A549 (cell line): ENCODE measurements around the gene CTNNA3. TPM values are rescaled to one million over a fixed set of nuclear protein-coding genes. Genes with fewer than 3 reads are reported as not detected.

ENCODE experiments used
- ATAC-seq, 2 experiments: fragments of 200-7000 bp in 1 of 2; fragments of >200 bp in 1 of 2; cut with Nextera tagmentation in 1 of 2; cut with Tn5 transposase in 1 of 2; 3 replicates each; pipeline versions ENCODE4 v1.8.0 to v1.9.1; 2018 to 2020; ENCODE audit warnings: mild to moderate bottlenecking in 1 of 2, moderate library complexity in 1 of 2
- CTCF ChIA-PET: fragments of 300-600 bp; sonication (Branson Sonifier 250); formaldehyde crosslinking; extraction: SDS; loops from one replicate; lab custom pipeline; 2021; ENCODE audit warnings: antibody characterized with exemption, inconsistent platforms; lab: Yijun Ruan, JAX
- POLR2A ChIA-PET: fragments of 350-600 bp; formaldehyde crosslinking; extraction: SDS; loops from one replicate; lab custom pipeline; 2021; ENCODE audit warnings: antibody characterized with exemption, inconsistent platforms; lab: Yijun Ruan, JAX
- DNase-seq, 2 experiments: peaks; one replicate each; pipeline versions ENCODE4 v3.0.0 to v3.0.0-alpha.2; 2011 to 2016; ENCODE audit warnings: low read depth in 1 of 2, low spot score in 1 of 2
- FAIRE-seq: peaks from 2 replicates; lab custom pipeline; 2011; peaks lifted over from hg19 to GRCh38; lab: Jason Lieb, UNC
- H3K27ac ChIP-seq, 2 experiments: fragments of >200 bp; sonication (Bioruptor Twin); formaldehyde crosslinking; 3 replicates each; pipeline ENCODE4 v1.5.1; 2016 to 2017
- H3K4me1 ChIP-seq: fragments of >200 bp; sonication (Bioruptor Twin); formaldehyde crosslinking; 3 replicates; pipeline ENCODE4 v1.6.1; 2016
- H3K4me2 ChIP-seq: fragments of >200 bp; sonication (Bioruptor Twin); formaldehyde crosslinking; 3 replicates; pipeline ENCODE4 v1.6.1; 2016
- H3K4me3 ChIP-seq: fragments of >200 bp; sonication (Bioruptor Twin); formaldehyde crosslinking; 3 replicates; pipeline ENCODE4 v1.5.1; 2016
- H3K9me3 ChIP-seq: fragments of >200 bp; sonication (Bioruptor Twin); formaldehyde crosslinking; 3 replicates; pipeline ENCODE4 v1.6.1; 2016
- BCL3 ChIP-seq: fragments of >200 bp; sonication (Bioruptor Twin); formaldehyde crosslinking; IDR thresholded peaks from 3 replicates; pipeline ENCODE4 v1.6.1; 2016
- CBX2 ChIP-seq: fragments of 200-600 bp; sonication (generic); IDR thresholded peaks from 2 replicates; pipeline ENCODE4 v1.6.1; 2016; ENCODE audit warnings: low read depth, mild to moderate bottlenecking, borderline replicate concordance
- CBX8 ChIP-seq: fragments of 200-600 bp; sonication (generic); IDR thresholded peaks from 2 replicates; pipeline ENCODE4 v1.6.1; 2016
- CEBPB ChIP-seq, 2 experiments: fragments of >200 bp in 1 of 2; sonication (Bioruptor Twin) in 1 of 2; formaldehyde crosslinking in 1 of 2; IDR thresholded peaks; 2 replicates each; pipeline ENCODE4 v1.6.1; 2012 to 2016
- CHD2 ChIP-seq: fragments of 150-350 bp; IDR thresholded peaks from 2 replicates; pipeline ENCODE4 v1.6.1; 2014; ENCODE audit warnings: low read length; ENCODE audit not compliant: partially characterized antibody
- EHF ChIP-seq: fragments of 250-450 bp; sonication (Bioruptor Pico); IDR thresholded peaks from 2 replicates; pipeline ENCODE4 v1.5.0; 2020; ENCODE audit warnings: mild to moderate bottlenecking
- ELK1 ChIP-seq: fragments of 150-350 bp; IDR thresholded peaks from 2 replicates; pipeline ENCODE4 v1.6.1; 2014; ENCODE audit warnings: low read depth, mild to moderate bottlenecking, low read length
- FOSB ChIP-seq: fragments of 250-450 bp; sonication (Bioruptor Pico); IDR thresholded peaks from 2 replicates; pipeline ENCODE4 v1.5.0; 2020; ENCODE audit warnings: mild to moderate bottlenecking, moderate library complexity
- GATA3 ChIP-seq: IDR thresholded peaks from 2 replicates; pipeline ENCODE4 v1.6.1; 2012; ENCODE audit warnings: borderline replicate concordance
- RARB ChIP-seq: fragments of 250-450 bp; sonication (Bioruptor Pico); IDR thresholded peaks from 2 replicates; pipeline ENCODE4 v1.8.0; 2021; ENCODE audit warnings: mild to moderate bottlenecking, moderate library complexity
- RNF2 ChIP-seq: fragments of 200-600 bp; sonication (generic); IDR thresholded peaks from 2 replicates; pipeline ENCODE4 v1.6.1; 2016; ENCODE audit warnings: low read depth, mild to moderate bottlenecking, antibody characterized with exemption, moderate library complexity, borderline replicate concordance
- SMC3 ChIP-seq: fragments of >200 bp; sonication (Bioruptor Twin); formaldehyde crosslinking; IDR thresholded peaks from 3 replicates; pipeline ENCODE4 v1.6.1; 2018; ENCODE audit warnings: inconsistent platforms
- ZC3H11A ChIP-seq: fragments of 450-650 bp; IDR thresholded peaks from 2 replicates; pipeline ENCODE4 v1.6.1; 2014; ENCODE audit warnings: antibody characterized with exemption, mild to moderate bottlenecking
- WGBS: methylation state at CpG from one replicate; pipeline ENCODE4 v1.1.6; 2017; ENCODE audit errors: missing lambda C conversion rate; 5-methylcytosine and 5-hydroxymethylcytosine counted together
- polyA plus RNA-seq, 4 experiments: library from polyadenylated mRNA; depleted of rRNA in 3 of 4; stranded (reverse); fragments of >200 nt; fragmentation: RNase III in 1 of 4; extraction: RNeasy Plus Mini Kit Qiagen cat#74134 plus additional on column Dnase treatment in 1 of 4; gene quantifications; 2 replicates in 3 of 4; 3 replicates in 1 of 4; pipeline ENCODE4 v1.2.3, GENCODE V29; 2011 to 2017
- TF ChIP-seq, protein P1 (sequence below): fragments of 200-600 bp; sonication (generic); IDR thresholded peaks from 2 replicates; pipeline ENCODE4 v1.6.1; 2016; ENCODE audit warnings: antibody characterized with exemption, mild to moderate bottlenecking, moderate library complexity

Gene CTNNA3
- polyA plus RNA-seq, 2 of the 4 experiments (the other 2 are of a cell fraction) = not detected

GRCh38 chr10:67452892-67453291 is 243.1 kb downstream of the CTNNA3 start:
- 0% methylated on average over 1 of the region's 1 CpG for WGBS
- no peak overlapping the region for H3K27ac ChIP-seq
- FAIRE-seq (no peak), ATAC-seq (no peak), DNase-seq (no peak)
- no peak overlapping the region for H3K4me2 ChIP-seq
- POLR2A ChIA-PET = no interaction called here
- no peak overlapping the region for H3K4me3 ChIP-seq
- no peaks in the 10 kb centered on the region for H3K4me1 ChIP-seq
- CTCF ChIA-PET = no interaction called here
- TF ChIP-seq BCL3 (no peak), SMC3 (no peak), ZC3H11A (no peak), CEBPB (IDR thresholded peaks at IDR 0.05) (no peak)
- TF ChIP-seq, protein P1, sequence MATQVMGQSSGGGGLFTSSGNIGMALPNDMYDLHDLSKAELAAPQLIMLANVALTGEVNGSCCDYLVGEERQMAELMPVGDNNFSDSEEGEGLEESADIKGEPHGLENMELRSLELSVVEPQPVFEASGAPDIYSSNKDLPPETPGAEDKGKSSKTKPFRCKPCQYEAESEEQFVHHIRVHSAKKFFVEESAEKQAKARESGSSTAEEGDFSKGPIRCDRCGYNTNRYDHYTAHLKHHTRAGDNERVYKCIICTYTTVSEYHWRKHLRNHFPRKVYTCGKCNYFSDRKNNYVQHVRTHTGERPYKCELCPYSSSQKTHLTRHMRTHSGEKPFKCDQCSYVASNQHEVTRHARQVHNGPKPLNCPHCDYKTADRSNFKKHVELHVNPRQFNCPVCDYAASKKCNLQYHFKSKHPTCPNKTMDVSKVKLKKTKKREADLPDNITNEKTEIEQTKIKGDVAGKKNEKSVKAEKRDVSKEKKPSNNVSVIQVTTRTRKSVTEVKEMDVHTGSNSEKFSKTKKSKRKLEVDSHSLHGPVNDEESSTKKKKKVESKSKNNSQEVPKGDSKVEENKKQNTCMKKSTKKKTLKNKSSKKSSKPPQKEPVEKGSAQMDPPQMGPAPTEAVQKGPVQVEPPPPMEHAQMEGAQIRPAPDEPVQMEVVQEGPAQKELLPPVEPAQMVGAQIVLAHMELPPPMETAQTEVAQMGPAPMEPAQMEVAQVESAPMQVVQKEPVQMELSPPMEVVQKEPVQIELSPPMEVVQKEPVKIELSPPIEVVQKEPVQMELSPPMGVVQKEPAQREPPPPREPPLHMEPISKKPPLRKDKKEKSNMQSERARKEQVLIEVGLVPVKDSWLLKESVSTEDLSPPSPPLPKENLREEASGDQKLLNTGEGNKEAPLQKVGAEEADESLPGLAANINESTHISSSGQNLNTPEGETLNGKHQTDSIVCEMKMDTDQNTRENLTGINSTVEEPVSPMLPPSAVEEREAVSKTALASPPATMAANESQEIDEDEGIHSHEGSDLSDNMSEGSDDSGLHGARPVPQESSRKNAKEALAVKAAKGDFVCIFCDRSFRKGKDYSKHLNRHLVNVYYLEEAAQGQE = no peak
- H3K9me3 ChIP-seq = no peaks in the 10 kb centered on the region

GRCh38 chr10:67438605-67439304 is 257.2 kb downstream of the CTNNA3 start:
- H3K27ac ChIP-seq = no peak overlapping the region
- H3K4me3 ChIP-seq = no peak overlapping the region
- WGBS = 0% methylated on average over 4 of the region's 4 CpGs
- H3K9me3 ChIP-seq = no peaks in the 10 kb centered on the region
- H3K4me1 ChIP-seq = no peaks in the 10 kb centered on the region
- DNase-seq (peak in 1 of 2 experiments; percentile 1), ATAC-seq (no peak), FAIRE-seq (no peak)
- ChIA-PET CTCF (no interaction called here), POLR2A (no interaction called here)
- H3K4me2 ChIP-seq = no peak overlapping the region
- TF ChIP-seq CBX2 (no peak), CHD2 (no peak), FOSB (CRISPR knock-in tag) (no peak), GATA3 (no peak), RNF2 (no peak), CBX8 (no peak), ELK1 (no peak), EHF (CRISPR knock-in tag) (no peak), RARB (CRISPR knock-in tag) (no peak), CEBPB (IDR thresholded peaks at IDR 0.05) (no peak), ZC3H11A (no peak)

DNA sequence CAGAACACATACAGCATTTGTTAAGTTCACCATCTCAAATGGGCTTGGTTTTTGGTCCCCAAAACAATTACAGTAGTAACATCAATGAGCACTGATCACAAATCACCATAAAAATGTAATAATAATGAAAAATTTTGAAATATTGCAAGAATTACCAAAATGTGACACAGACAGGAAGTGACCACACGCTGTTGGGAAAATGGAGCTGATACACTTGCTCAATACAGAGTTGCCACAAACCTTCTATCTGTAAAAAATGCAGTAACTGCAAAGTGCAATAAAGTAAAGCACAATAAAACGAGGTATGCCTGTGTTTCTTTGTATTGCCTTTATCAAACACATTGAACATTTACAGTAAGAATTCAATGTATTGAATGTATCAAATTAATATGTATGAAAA is 262.7 kb downstream of the CTNNA3 start:
- no peak for FAIRE-seq
- ATAC-seq = no peak
- Histone ChIP-seq H3K27ac (no peak overlapping the region), H3K4me2 (no peak overlapping the region), H3K4me1 (no peaks in the 10 kb centered on the region), H3K4me3 (no peak overlapping the region), H3K9me3 (no peaks in the 10 kb centered on the region)
- POLR2A ChIA-PET = no interaction called here
- no peak for TF ChIP-seq EHF (CRISPR knock-in tag)
- CTCF ChIA-PET = no interaction called here
- no peak for DNase-seq
- WGBS = 1% methylated on average over 2 of the region's 2 CpGs
